OCI-LY7 (cell line): ENCODE measurements around the gene ANK3.

Experiments used
- CTCF ChIP-seq: fragments of 200-600 bp; sonication (generic); conservative IDR thresholded peaks from 2 replicates; pipeline ENCODE4 v1.5.1; 2014; ENCODE audit warnings: mild to moderate bottlenecking, antibody characterized with exemption, low read length, moderate library complexity, mixed read lengths
- EZH2phosphoT487 ChIP-seq: fragments of 200-600 bp; sonication (generic); IDR thresholded peaks from 2 replicates; pipeline ENCODE4 v1.6.1; 2018; ENCODE audit warnings: low read depth, borderline replicate concordance, mild to moderate bottlenecking, mixed run types, antibody characterized with exemption, low read length, moderate library complexity, mixed read lengths

- TF ChIP-seq CTCF (no peak), EZH2phosphoT487 (no peak)
These were observed 21.8 kb downstream of the ANK3 start for GRCh38 chr10:60367901-60368300.
